Measurements from ENCODE around the gene KAZN.

The KAZN gene

GRCh38 chr1:14648896-14649855 is 50.7 kb downstream of the KAZN start:
- ChIA-PET CTCF (no interaction called here), POLR2A (no interaction called here)
- no peak for TF ChIP-seq SUZ12 (IDR thresholded peaks at IDR 0.05)
- no peak for TF ChIP-seq FOXA1 (IDR thresholded peaks at IDR 0.05)
- no peak for TF ChIP-seq L3MBTL2 (conservative IDR thresholded peaks at IDR 0.05)
- no peak for TF ChIP-seq HDGF (IDR thresholded peaks at IDR 0.05; ENCODE audit: borderline replicate concordance)
- no peak for TF ChIP-seq ARNT (IDR thresholded peaks at IDR 0.05)
- no peak for TF ChIP-seq ZNF384 (IDR thresholded peaks at IDR 0.05)
- TF ChIP-seq TARDBP (IDR thresholded peaks at IDR 0.05): no peak
- no peak for TF ChIP-seq NFRKB (IDR thresholded peaks at IDR 0.05)
- DNase-seq (ENCODE audit: extremely low spot score): no peak

- DNase-seq (ENCODE audit: extremely low spot score): no peak
- no peak for TF ChIP-seq ARNT (IDR thresholded peaks at IDR 0.05)
- TF ChIP-seq FOXM1 (IDR thresholded peaks at IDR 0.05; ENCODE audit: borderline replicate concordance): no peak
- no peak for TF ChIP-seq ZNF384 (IDR thresholded peaks at IDR 0.05)
- TF ChIP-seq CTBP1 (IDR thresholded peaks at IDR 0.05; ENCODE audit: borderline replicate concordance): no peak
- no peak for TF ChIP-seq SUZ12 (IDR thresholded peaks at IDR 0.05)
- TF ChIP-seq SP1 (IDR thresholded peaks at IDR 0.05): no peak
- TF ChIP-seq L3MBTL2 (conservative IDR thresholded peaks at IDR 0.05): no peak
- TF ChIP-seq HDGF (IDR thresholded peaks at IDR 0.05; ENCODE audit: borderline replicate concordance): no peak
- TF ChIP-seq LEF1 (IDR thresholded peaks at IDR 0.05; ENCODE audit: borderline replicate concordance): no peak
- TF ChIP-seq FOXK2 (IDR thresholded peaks at IDR 0.05): no peak
- TF ChIP-seq ELF4 (IDR thresholded peaks at IDR 0.05): no peak
- no peak for TF ChIP-seq TARDBP (IDR thresholded peaks at IDR 0.05)
- TF ChIP-seq PKNOX1 (IDR thresholded peaks at IDR 0.05): no peak
- no peak for TF ChIP-seq BHLHE40 (IDR thresholded peaks at IDR 0.05; ENCODE audit: borderline replicate concordance)
- no peak for TF ChIP-seq FOXA1 (IDR thresholded peaks at IDR 0.05)
- POLR2A ChIA-PET: no interaction called here
- CTCF ChIA-PET: no interaction called here
These were observed 51.5 kb downstream of the KAZN start for GRCh38 chr1:14649976-14650375.

GRCh38 chr1:14650951-14651350 is 52.5 kb downstream of the KAZN start:
- POLR2A ChIA-PET: no interaction called here
- CTCF ChIA-PET: no interaction called here
- TF ChIP-seq LEF1 (IDR thresholded peaks at IDR 0.05; ENCODE audit: borderline replicate concordance) (no peak), BHLHE40 (IDR thresholded peaks at IDR 0.05; ENCODE audit: borderline replicate concordance) (no peak), TARDBP (IDR thresholded peaks at IDR 0.05) (no peak), FOXK2 (IDR thresholded peaks at IDR 0.05) (no peak), FOXA1 (IDR thresholded peaks at IDR 0.05) (no peak), SP1 (IDR thresholded peaks at IDR 0.05) (no peak), SUZ12 (IDR thresholded peaks at IDR 0.05) (no peak), ZNF384 (IDR thresholded peaks at IDR 0.05) (no peak), ARNT (IDR thresholded peaks at IDR 0.05) (no peak), L3MBTL2 (conservative IDR thresholded peaks at IDR 0.05) (no peak)
- no peak for DNase-seq (ENCODE audit: extremely low spot score)

GRCh38 chr1:14652840-14653239 is 54.4 kb downstream of the KAZN start:
- TF ChIP-seq SUZ12 (IDR thresholded peaks at IDR 0.05) (no peak), FOXK2 (IDR thresholded peaks at IDR 0.05) (no peak), CTBP1 (IDR thresholded peaks at IDR 0.05; ENCODE audit: borderline replicate concordance) (no peak), FOXA1 (IDR thresholded peaks at IDR 0.05) (no peak)
- CTCF ChIA-PET: no interaction called here
- DNase-seq (ENCODE audit: extremely low spot score): no peak
- POLR2A ChIA-PET: no interaction called here

GRCh38 chr1:14653461-14653960 is 55.0 kb downstream of the KAZN start:
- ChIA-PET POLR2A (no interaction called here), CTCF (no interaction called here)
- no peak for TF ChIP-seq LEF1 (IDR thresholded peaks at IDR 0.05; ENCODE audit: borderline replicate concordance)
- no peak for TF ChIP-seq FOXA1 (IDR thresholded peaks at IDR 0.05)
- no peak for TF ChIP-seq NFRKB (IDR thresholded peaks at IDR 0.05)
- TF ChIP-seq FOXK2 (IDR thresholded peaks at IDR 0.05): no peak
- TF ChIP-seq TARDBP (IDR thresholded peaks at IDR 0.05): no peak
- no peak for TF ChIP-seq L3MBTL2 (conservative IDR thresholded peaks at IDR 0.05)
- no peak for TF ChIP-seq HDGF (IDR thresholded peaks at IDR 0.05; ENCODE audit: borderline replicate concordance)
- TF ChIP-seq SUZ12 (IDR thresholded peaks at IDR 0.05): no peak
- TF ChIP-seq SP1 (IDR thresholded peaks at IDR 0.05): no peak
- no peak for TF ChIP-seq ZNF384 (IDR thresholded peaks at IDR 0.05)
- no peak for TF ChIP-seq FOXM1 (IDR thresholded peaks at IDR 0.05; ENCODE audit: borderline replicate concordance)
- no peak for TF ChIP-seq ARNT (IDR thresholded peaks at IDR 0.05)
- TF ChIP-seq PKNOX1 (IDR thresholded peaks at IDR 0.05): no peak
- no peak for TF ChIP-seq BHLHE40 (IDR thresholded peaks at IDR 0.05; ENCODE audit: borderline replicate concordance)
- TF ChIP-seq CTBP1 (IDR thresholded peaks at IDR 0.05; ENCODE audit: borderline replicate concordance): no peak
- TF ChIP-seq ELF4 (IDR thresholded peaks at IDR 0.05): no peak
- DNase-seq (ENCODE audit: extremely low spot score): no peak

- DNase-seq (ENCODE audit: extremely low spot score): no peak
- TF ChIP-seq BHLHE40 (IDR thresholded peaks at IDR 0.05; ENCODE audit: borderline replicate concordance): no peak
- no peak for TF ChIP-seq SUZ12 (IDR thresholded peaks at IDR 0.05)
- no peak for TF ChIP-seq CTBP1 (IDR thresholded peaks at IDR 0.05; ENCODE audit: borderline replicate concordance)
- TF ChIP-seq HDGF (IDR thresholded peaks at IDR 0.05; ENCODE audit: borderline replicate concordance): no peak
- TF ChIP-seq LEF1 (IDR thresholded peaks at IDR 0.05; ENCODE audit: borderline replicate concordance): no peak
- TF ChIP-seq FOXK2 (IDR thresholded peaks at IDR 0.05): no peak
- TF ChIP-seq ARNT (IDR thresholded peaks at IDR 0.05): no peak
- TF ChIP-seq SP1 (IDR thresholded peaks at IDR 0.05): no peak
- no peak for TF ChIP-seq L3MBTL2 (conservative IDR thresholded peaks at IDR 0.05)
- TF ChIP-seq PKNOX1 (IDR thresholded peaks at IDR 0.05): no peak
- TF ChIP-seq ELF4 (IDR thresholded peaks at IDR 0.05): no peak
- no peak for TF ChIP-seq FOXM1 (IDR thresholded peaks at IDR 0.05; ENCODE audit: borderline replicate concordance)
- CTCF ChIA-PET: interaction anchor here (0.6 kb wide), 1 partner anchor 31 kb away, joined by 3 read pairs; no protein-coding TSS in a partner anchor
- POLR2A ChIA-PET: no interaction called here
These were observed 56.1 kb downstream of the KAZN start for GRCh38 chr1:14654554-14654953.

Measured in HEK293T (cell line).